ENCODE data around the gene MATN1.

The MATN1 gene

DNA sequence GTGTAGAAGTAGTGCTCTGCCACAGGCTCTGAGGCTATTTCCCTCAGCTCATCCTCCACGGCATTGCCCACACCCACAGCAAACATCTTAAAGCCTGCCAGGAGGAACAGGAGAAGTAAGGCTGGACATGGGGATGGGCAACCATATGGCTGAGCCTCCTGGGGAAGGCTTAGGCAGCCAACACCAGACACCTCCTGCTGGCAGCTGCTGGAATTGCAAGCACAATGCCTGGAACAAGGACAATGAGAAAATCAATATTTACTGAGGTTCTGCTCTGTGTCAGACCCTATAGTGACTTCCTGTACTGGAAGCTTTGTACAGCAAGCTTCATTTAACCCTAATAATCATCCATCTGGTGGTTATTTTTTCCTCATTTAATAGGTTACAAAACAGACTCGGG lies 8.2 kb downstream of the MATN1 start:
- DNase-seq = no peak

GRCh38 chr1:30714536-30715090 lies 8.8 kb downstream of the MATN1 start:
- DNase-seq = no peak

GRCh38 chr1:30714025-30714424 lies 9.4 kb downstream of the MATN1 start:
- DNase-seq = no peak

- DNase-seq = no peak
Observed at GRCh38 chr1:30713311-30713710, 10.1 kb downstream of the MATN1 start.

DNA sequence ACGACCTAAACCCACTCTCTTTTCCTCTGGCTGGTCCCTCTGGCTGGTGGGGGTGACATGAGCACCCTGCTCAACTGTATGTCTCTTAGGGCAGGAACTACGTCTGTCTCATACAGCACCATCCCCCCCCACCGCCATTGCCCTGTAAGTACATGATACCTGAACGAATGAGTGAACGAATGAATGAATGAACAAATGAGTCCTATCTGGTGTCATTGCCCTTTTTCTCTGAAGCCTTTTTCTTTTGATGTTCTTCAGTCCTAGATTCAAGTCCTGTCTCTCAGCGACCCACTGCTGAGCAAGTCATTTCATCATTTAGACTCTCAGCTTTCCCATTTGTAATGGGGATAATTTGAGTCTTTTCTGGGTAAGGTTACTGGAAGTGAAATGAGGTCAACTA lies 10.8 kb downstream of the MATN1 start:
- no peak for DNase-seq

- DNase-seq = no peak
Observed at GRCh38 chr1:30710407-30710806, 13.0 kb downstream of the MATN1 start.

GRCh38 chr1:30708361-30708728 lies 15.0 kb downstream of the MATN1 start:
- no peak for DNase-seq

- DNase-seq = peak; percentile 77
Observed at GRCh38 chr1:30707412-30708360, 15.7 kb downstream of the MATN1 start.

GRCh38 chr1:30706528-30706927 lies 16.9 kb downstream of the MATN1 start:
- peak; percentile 68 for DNase-seq

DNA sequence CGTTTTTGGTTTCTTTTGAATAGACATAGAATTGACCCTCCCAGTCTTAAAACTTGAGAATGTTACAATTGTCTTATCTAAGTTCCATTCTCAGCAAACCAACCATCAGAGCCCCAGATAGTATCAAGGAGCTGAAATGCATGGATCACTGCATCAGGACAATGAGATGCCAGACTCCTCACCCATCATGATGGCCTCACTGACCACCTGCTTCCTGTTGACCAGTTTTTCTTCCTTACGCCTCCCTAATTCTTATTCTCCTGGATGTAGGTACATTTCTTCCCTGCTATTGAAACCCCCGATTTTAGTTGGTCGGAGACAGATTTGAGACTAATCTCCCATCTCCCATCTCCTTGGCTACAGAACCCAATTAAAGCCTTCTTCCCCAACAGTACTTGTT lies 17.7 kb downstream of the MATN1 start:
- DNase-seq = no peak

- DNase-seq = no peak
Observed at GRCh38 chr1:30704765-30705509, 18.4 kb downstream of the MATN1 start.

- no peak for DNase-seq
Observed at GRCh38 chr1:30704271-30704670, 19.1 kb downstream of the MATN1 start.

DNA sequence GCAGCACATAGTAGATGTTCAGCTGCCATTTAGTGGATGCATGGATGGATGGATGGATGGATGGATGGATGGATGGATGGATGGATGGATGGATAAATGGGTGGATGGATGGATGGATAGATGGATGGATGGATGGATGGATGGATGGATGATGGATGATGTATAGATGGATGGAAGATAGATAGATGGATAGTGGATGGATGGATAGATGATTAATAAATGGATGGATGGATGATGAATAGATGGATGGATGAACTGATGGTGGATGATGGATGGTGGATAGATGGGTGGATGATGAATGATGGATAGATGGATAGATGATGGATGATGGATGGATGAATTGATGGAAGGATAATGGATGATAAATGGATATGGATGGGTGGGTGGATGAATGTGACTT lies 20.6 kb downstream of the MATN1 start:
- no peak for DNase-seq

GRCh38 chr1:30701258-30701633 lies 22.1 kb downstream of the MATN1 start:
- no peak for DNase-seq

- no peak for DNase-seq
Observed at GRCh38 chr1:30700528-30701257, 22.7 kb downstream of the MATN1 start.

DNA sequence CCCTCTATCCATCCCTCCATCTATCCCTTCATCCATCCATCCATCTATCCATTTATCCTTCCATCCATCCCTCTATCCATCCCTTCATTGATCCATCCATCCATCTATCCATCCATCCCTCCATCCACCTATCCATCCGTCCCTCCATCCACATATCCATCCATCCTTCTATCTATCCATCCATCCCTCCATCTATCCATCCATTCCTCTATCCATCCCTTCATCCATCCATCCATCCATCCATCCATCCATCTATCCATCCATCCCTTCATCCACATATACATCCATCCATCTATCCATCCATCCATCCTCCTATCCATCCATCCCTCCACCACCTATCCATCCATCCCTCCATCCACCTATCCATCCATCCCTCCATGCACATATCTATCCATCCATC lies 23.6 kb downstream of the MATN1 start:
- DNase-seq = no peak

DNA sequence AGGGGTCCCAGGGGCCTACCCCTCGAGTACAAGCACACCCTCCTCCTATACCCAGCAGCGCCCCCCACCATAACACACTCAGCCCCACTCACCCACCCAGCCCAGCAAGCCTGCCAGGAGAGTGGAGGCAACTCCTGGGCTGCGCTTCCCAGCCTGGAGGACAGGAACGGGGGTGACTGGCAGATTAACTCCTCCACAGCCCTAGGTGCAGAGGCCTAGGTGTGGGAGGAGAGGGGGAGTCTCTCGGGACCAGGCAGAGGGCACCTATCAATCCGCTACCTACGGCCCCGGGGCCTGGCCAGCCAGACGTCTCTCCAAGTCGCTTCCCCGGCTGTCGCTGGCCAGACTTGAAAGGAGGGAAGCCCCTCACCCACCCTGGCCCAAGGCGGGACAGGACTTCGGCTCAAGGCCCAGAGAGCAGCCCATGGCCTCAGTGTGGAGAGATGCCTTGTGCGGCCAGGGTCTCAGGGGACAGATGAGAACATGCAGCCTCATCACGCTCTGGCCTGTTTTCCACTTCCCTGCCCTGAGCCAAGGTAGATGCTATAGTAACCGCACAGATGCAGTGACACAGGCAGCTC lies 24.9 kb downstream of the MATN1 start:
- no peak for DNase-seq

DNA sequence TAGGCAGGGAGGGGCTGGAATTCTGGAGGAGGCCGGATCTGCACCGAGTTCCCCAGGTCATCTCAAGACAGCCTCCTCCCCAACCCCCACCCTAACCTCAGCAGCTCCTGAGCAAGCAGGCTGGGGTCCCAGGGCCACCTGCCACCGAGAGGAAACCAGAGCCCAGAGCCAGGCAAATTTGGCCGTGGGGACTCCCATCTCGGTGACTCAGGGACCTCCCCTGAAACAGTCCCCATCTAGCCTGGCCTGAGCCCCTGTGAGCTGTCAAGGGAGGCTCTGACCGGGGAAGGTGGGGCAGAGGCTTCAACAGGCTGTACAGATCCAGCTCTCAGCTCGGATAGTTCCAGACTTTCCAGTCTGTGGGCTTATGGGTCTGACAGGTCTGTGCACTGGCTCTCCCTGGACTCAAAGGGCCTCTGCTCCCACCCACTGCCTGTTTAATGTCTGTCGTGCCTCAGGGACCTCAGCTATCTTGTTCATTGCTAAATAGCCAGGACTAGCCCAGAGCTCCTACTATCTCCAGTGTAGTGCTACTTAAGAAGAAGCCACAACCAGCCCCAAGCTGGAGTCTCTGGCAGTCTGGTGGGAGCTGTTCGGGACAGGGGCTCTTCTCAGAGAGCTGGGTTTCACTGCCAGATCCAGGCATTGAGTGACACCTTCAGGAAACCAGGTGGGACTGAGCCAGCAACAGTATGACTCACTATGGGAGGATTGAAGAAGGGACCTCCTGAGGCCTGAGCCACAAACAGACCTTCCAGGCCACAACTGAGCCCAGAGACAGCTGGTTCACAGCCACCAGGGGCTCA lies 25.6 kb downstream of the MATN1 start:
- no peak for DNase-seq

GRCh38 chr1:30696831-30697230 lies 26.6 kb downstream of the MATN1 start:
- no peak for DNase-seq

GRCh38 chr1:30695439-30695841 lies 27.9 kb downstream of the MATN1 start:
- no peak for DNase-seq

GRCh38 chr1:30694280-30695175 lies 28.9 kb downstream of the MATN1 start:
- DNase-seq = no peak

Measured in RPMI8226 (cell line).